SH-SY5Y (cell line): ENCODE results near the gene PFKM.

Experiments
- GATA2 ChIP-seq: IDR thresholded peaks from 2 replicates; pipeline ENCODE4 v1.6.1; 2011; ENCODE audit warnings: mild to moderate bottlenecking, low read depth, low read length
- GATA3 ChIP-seq: IDR thresholded peaks from 2 replicates; pipeline ENCODE4 v1.6.1; 2011; ENCODE audit warnings: low read depth, mild to moderate bottlenecking, low read length, moderate library complexity

- TF ChIP-seq GATA2 = no peak
- TF ChIP-seq GATA3 = no peak
These were observed 66.2 kb downstream of the PFKM start for GRCh38 chr12:48185181-48185919.
